GM19240 (cell line): ENCODE measurements around the gene USP10.

Experiments
- DNase-seq: peaks from one replicate; pipeline ENCODE4 v3.0.0; 2011; ENCODE audit warnings: low spot score; ENCODE audit not compliant: insufficient read length

The USP10 gene

GRCh38 chr16:84820771-84821170, 121.0 kb downstream of the USP10 start:
- no peak for DNase-seq

GRCh38 chr16:84821179-84821578, 121.4 kb downstream of the USP10 start:
- DNase-seq = no peak

- no peak for DNase-seq
Observed at GRCh38 chr16:84821728-84822689, 122.2 kb downstream of the USP10 start.

- DNase-seq = no peak
Observed at GRCh38 chr16:84822990-84823389, 123.2 kb downstream of the USP10 start.

- no peak for DNase-seq
Observed at GRCh38 chr16:84823484-84823883, 123.7 kb downstream of the USP10 start.

- DNase-seq = no peak
Observed at GRCh38 chr16:84823926-84824325, 124.1 kb downstream of the USP10 start.

GRCh38 chr16:84825896-84826557, 126.2 kb downstream of the USP10 start:
- DNase-seq = no peak

GRCh38 chr16:84826558-84826941, 126.8 kb downstream of the USP10 start:
- no peak for DNase-seq

GRCh38 chr16:84827131-84827574, 127.4 kb downstream of the USP10 start:
- no peak for DNase-seq

- DNase-seq = no peak
Observed at GRCh38 chr16:84827897-84828296, 128.1 kb downstream of the USP10 start.

- no peak for DNase-seq
Observed at GRCh38 chr16:84828322-84828721, 128.5 kb downstream of the USP10 start.
